Neuronal stem cell (in vitro differentiated cells): ENCODE measurements around the gene KRT31.

Experiments used
- DNase-seq: peaks from one replicate; pipeline ENCODE4 v3.0.0-alpha.2; 2013; ENCODE audit warnings: low spot score
- H2AFZ ChIP-seq: one replicate; pipeline ENCODE4 v1.6.1; 2013; ENCODE audit warnings: mild to moderate bottlenecking, low read length, inconsistent platforms
- H2AK5ac ChIP-seq: 2 replicates; pipeline ENCODE4 v1.6.1; 2013; ENCODE audit warnings: low read depth, mild to moderate bottlenecking, inconsistent platforms, low read length, moderate library complexity, mixed read lengths
- H2BK120ac ChIP-seq: 2 replicates; pipeline ENCODE4 v1.6.1; 2013; ENCODE audit warnings: low read depth, mild to moderate bottlenecking, inconsistent platforms, low read length, moderate library complexity, mixed read lengths
- H2BK12ac ChIP-seq: one replicate; pipeline ENCODE4 v1.6.1; 2013; ENCODE audit warnings: low read length, inconsistent platforms
- H2BK15ac ChIP-seq: 2 replicates; pipeline ENCODE4 v1.6.1; 2013; ENCODE audit warnings: mild to moderate bottlenecking, low read length, inconsistent platforms, mixed read lengths
- H2BK5ac ChIP-seq: one replicate; pipeline ENCODE4 v1.6.1; 2013; ENCODE audit warnings: inconsistent platforms, mild to moderate bottlenecking, low read length, moderate library complexity
- H3K14ac ChIP-seq: one replicate; pipeline ENCODE4 v1.6.1; 2013; ENCODE audit warnings: low read length, inconsistent platforms
- H3K18ac ChIP-seq: 2 replicates; pipeline ENCODE4 v1.6.1; 2013; ENCODE audit warnings: low read length, inconsistent platforms
- H3K23ac ChIP-seq: 2 replicates; pipeline ENCODE4 v1.6.1; 2013; ENCODE audit warnings: low read depth, mild to moderate bottlenecking, mixed read lengths, low read length, inconsistent platforms; ENCODE audit not compliant: poor library complexity
- H3K27ac ChIP-seq: replicated peaks from 3 replicates; pipeline ENCODE4 v1.5.1; 2013; ENCODE audit warnings: low read length, inconsistent platforms
- H3K27me3 ChIP-seq, 3 experiments: 2 replicates each; pipeline ENCODE4 v1.6.1; 2013; ENCODE audit warnings: low read length in 3 of 3, mild to moderate bottlenecking in 2 of 3, inconsistent platforms in 1 of 3, low read depth in 1 of 3, mixed read lengths in 1 of 3, moderate library complexity in 1 of 3; ENCODE audit not compliant: control insufficient read depth in 3 of 3, insufficient read depth in 3 of 3
- H3K36me3 ChIP-seq, 2 donors: replicated peaks in 1 of 2; 2 replicates each; pipeline ENCODE4 v1.6.1; 2013; ENCODE audit warnings: low read length in 2 of 2; ENCODE audit not compliant: control insufficient read depth in 2 of 2, insufficient read depth in 2 of 2
- H3K4ac ChIP-seq: 2 replicates; pipeline ENCODE4 v1.6.1; 2013; ENCODE audit warnings: inconsistent platforms, mild to moderate bottlenecking, low read length, moderate library complexity
- H3K4me1 ChIP-seq, 2 donors: 1 replicate in 1 of 2; 2 replicates in 1 of 2; pipeline ENCODE4 v1.6.1; 2013; ENCODE audit warnings: low read length in 2 of 2, low read depth in 1 of 2; ENCODE audit not compliant: control insufficient read depth in 2 of 2, insufficient read depth in 1 of 2
- H3K4me2 ChIP-seq: one replicate; pipeline ENCODE4 v1.6.1; 2013; ENCODE audit warnings: mild to moderate bottlenecking, low read length, inconsistent platforms; ENCODE audit not compliant: insufficient read depth, poor library complexity, severe bottlenecking
- H3K4me3 ChIP-seq, 2 donors: 2 replicates each; pipeline ENCODE4 v1.5.1; 2013; ENCODE audit warnings: low read length in 2 of 2, mild to moderate bottlenecking in 2 of 2, inconsistent platforms in 1 of 2, moderate library complexity in 1 of 2
- H3K79me1 ChIP-seq: one replicate; pipeline ENCODE4 v1.6.1; 2013; ENCODE audit warnings: low read depth, mild to moderate bottlenecking, inconsistent platforms, low read length, moderate library complexity
- H3K9ac ChIP-seq: one replicate; pipeline ENCODE4 v1.6.1; 2013; ENCODE audit warnings: mild to moderate bottlenecking, low read depth, low read length, inconsistent platforms; ENCODE audit not compliant: poor library complexity
- H3K9me3 ChIP-seq, 2 donors: replicated peaks in 1 of 2; 2 replicates each; pipeline versions ENCODE3 to v1.6.1; 2013; ENCODE audit warnings: low read length in 2 of 2, mild to moderate bottlenecking in 2 of 2, inconsistent platforms in 1 of 2, low read depth in 1 of 2, mixed read lengths in 1 of 2, moderate library complexity in 1 of 2; ENCODE audit not compliant: control insufficient read depth in 2 of 2, insufficient read depth in 1 of 2
- H4K8ac ChIP-seq: one replicate; pipeline ENCODE4 v1.6.1; 2013; ENCODE audit warnings: low read depth, mild to moderate bottlenecking, inconsistent platforms, low read length, moderate library complexity
- H4K91ac ChIP-seq: one replicate; pipeline ENCODE4 v1.6.1; 2013; ENCODE audit warnings: low read length, low read depth, mild to moderate bottlenecking, inconsistent platforms; ENCODE audit not compliant: poor library complexity
- WGBS, 2 donors: extraction: QIAGEN DNeasy Blood & Tissue Kit; methylation state at CpG; one replicate each; pipeline ENCODE4 v1.1.7; 2013; ENCODE audit warnings: missing lambda C conversion rate in 2 of 2, mixed read lengths in 1 of 2; ENCODE audit not compliant: insufficient read length in 2 of 2, insufficient replicate concordance in 1 of 2; ENCODE audit errors: extremely low coverage in 2 of 2; 5-methylcytosine and 5-hydroxymethylcytosine counted together

Gene KRT31

DNA sequence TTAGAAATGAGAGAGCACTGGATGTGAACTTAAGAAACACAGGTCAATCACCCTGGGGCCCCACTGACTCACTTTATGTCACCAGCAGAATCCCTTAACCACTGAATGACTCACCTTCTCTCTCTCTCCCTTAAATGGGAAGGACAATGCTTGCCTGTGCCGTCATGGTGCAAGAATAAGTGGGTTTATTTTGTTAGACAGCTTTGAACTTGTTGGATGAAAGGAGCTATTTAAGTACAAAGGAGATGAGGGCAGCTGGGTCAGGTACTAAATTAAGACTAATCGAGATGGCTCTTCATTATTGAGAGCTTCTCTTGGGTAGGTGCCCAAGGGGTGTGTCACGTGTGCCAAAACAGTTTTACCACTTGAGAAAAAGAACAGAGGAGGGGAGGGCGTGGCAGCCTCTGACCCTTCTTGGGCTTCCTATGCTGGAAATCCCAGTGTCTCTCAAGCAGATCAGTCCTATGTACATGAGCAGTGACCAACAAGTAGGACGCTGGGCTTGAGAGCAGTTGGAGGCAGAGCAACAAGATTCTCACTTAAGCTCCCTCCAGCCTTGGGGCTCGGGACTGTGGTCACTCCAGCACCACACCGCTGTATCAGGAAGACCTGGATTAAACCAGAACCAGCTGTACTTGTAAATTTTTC lies 6.7 kb upstream of the KRT31 start:
- Histone ChIP-seq H4K91ac (no peak overlapping the region), H3K4me2 (no peak overlapping the region), H2BK120ac (no peak overlapping the region), H3K9ac (no peak overlapping the region), H3K4me1 (peaks cover 0 to 2% of the 10 kb centered on the region in 2 donors), H3K36me3 (no peaks in the 10 kb centered on the region), H3K4me3 (no peak overlapping the region), H2BK12ac (no peak overlapping the region), H3K27ac (no peak overlapping the region), H3K23ac (no peak overlapping the region), H3K18ac (no peak overlapping the region), H3K14ac (no peak overlapping the region), H2AFZ (no peak overlapping the region), H2BK5ac (no peak overlapping the region), H3K27me3 (no peaks in the 10 kb centered on the region), H2AK5ac (no peak overlapping the region), H4K8ac (no peak overlapping the region), H2BK15ac (no peak overlapping the region), H3K4ac (no peak overlapping the region), H3K79me1 (no peaks in the 10 kb centered on the region), H3K9me3 (no peaks in the 10 kb centered on the region)
- DNase-seq = no peak
- no CpG with 5 or more reads among the region's 7 CpGs for WGBS, 2 donors

DNA sequence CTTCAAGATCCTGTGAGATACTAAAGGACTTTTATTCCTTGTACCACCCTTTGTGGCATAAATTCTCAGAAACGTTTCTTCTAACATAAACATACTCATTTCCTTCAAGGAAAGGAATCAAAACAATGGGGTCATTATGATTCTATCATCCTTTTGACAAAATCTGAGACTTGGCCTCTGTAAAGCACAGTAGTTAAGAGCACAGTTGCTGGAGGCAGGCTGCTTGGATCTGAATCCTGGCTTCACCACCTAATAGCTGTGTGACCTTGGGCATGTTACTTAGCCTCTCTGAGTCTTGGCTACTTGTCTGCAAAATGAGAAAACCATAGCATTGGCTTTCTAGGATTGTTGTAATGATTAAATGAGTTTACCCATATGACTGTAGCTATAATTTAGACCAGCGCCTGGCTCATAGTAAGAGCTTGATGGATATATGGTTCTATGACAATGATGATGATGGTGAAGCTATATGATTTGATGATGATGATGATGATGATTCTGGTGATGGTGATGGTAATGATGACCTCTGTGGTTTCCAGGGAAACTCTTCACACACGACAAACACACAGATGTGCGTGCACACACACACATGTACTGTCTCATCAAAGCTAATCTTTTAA lies 6.1 kb upstream of the KRT31 start:
- Histone ChIP-seq H2BK12ac (no peak overlapping the region), H3K14ac (no peak overlapping the region), H3K4me3 (no peak overlapping the region), H4K8ac (no peak overlapping the region), H3K4me2 (no peak overlapping the region), H2BK5ac (no peak overlapping the region), H3K23ac (no peak overlapping the region), H2AFZ (no peak overlapping the region), H3K79me1 (no peaks in the 10 kb centered on the region), H3K9ac (no peak overlapping the region), H3K4ac (no peak overlapping the region), H3K27me3 (no peaks in the 10 kb centered on the region), H3K18ac (no peak overlapping the region), H3K4me1 (peaks cover 0 to 2% of the 10 kb centered on the region in 2 donors), H2AK5ac (no peak overlapping the region), H2BK15ac (no peak overlapping the region), H4K91ac (no peak overlapping the region), H2BK120ac (no peak overlapping the region), H3K36me3 (no peaks in the 10 kb centered on the region), H3K9me3 (no peaks in the 10 kb centered on the region), H3K27ac (no peak overlapping the region)
- DNase-seq = no peak
- no CpG with 5 or more reads among the region's 4 CpGs for WGBS, 2 donors

DNA sequence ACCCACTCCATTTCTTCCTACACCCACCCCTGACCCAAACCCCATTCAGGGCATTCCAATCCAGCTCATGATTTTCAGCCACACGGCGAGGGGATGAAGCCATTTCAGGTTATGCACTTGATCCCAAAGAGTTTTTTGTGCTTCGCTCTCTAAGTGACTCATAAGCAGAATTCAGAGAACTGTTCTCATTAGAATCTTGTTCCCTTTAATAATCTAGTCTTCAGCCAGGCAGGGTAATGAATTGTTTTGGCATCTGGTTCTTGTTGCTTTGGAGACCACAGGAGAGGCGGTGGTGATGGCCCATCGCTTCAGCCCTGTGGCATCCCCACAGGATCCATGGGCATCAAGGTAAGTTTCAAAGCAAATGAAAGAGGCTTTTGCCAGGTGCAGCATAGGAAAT lies 4.8 kb upstream of the KRT31 start:
- Histone ChIP-seq H3K23ac (no peak overlapping the region), H3K9me3 (no peaks in the 10 kb centered on the region), H4K91ac (no peak overlapping the region), H3K27me3 (no peaks in the 10 kb centered on the region), H3K18ac (no peak overlapping the region), H3K4me1 (peaks cover 0 to 2% of the 10 kb centered on the region in 2 donors), H2AFZ (no peak overlapping the region), H3K36me3 (no peaks in the 10 kb centered on the region), H2BK5ac (no peak overlapping the region), H3K4me2 (no peak overlapping the region), H3K4ac (no peak overlapping the region), H3K27ac (no peak overlapping the region), H3K4me3 (no peak overlapping the region), H3K79me1 (no peaks in the 10 kb centered on the region), H2AK5ac (no peak overlapping the region), H4K8ac (no peak overlapping the region), H3K14ac (no peak overlapping the region), H2BK12ac (no peak overlapping the region), H2BK120ac (no peak overlapping the region), H3K9ac (no peak overlapping the region), H2BK15ac (no peak overlapping the region)
- no peak for DNase-seq
- WGBS, 2 donors = no CpG with 5 or more reads among the region's 5 CpGs

DNA sequence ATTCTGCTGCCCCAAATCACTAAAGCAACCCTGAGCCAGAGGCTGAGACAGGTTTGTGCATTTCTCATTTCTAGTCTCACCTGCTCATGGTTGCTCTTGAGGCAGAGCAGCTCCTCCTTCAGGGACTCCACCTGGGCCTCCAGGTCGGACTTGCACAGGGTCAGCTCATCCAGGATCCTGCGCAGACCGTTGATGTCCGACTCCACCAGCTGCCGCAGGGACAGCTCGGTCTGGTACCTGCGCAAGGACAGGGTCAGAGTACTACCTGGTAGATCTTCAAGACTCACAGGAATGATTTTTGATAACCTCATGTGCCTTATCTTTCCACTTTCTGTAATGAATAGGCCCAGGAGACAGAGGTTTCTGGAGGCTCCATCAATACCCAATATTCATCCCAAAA lies 1.1 kb downstream of the KRT31 start:
- Histone ChIP-seq H3K9me3 (no peaks in the 10 kb centered on the region), H2BK5ac (no peak overlapping the region), H3K18ac (no peak overlapping the region), H3K4me3 (no peak overlapping the region), H3K27me3 (peaks cover 0 to 4% (median 0%) of the 10 kb centered on the region in 3 experiments), H2AFZ (no peak overlapping the region), H2BK12ac (no peak overlapping the region), H3K4me1 (no peaks in the 10 kb centered on the region), H2BK15ac (no peak overlapping the region), H3K79me1 (no peaks in the 10 kb centered on the region), H3K27ac (no peak overlapping the region), H2BK120ac (no peak overlapping the region), H3K23ac (no peak overlapping the region), H4K91ac (no peak overlapping the region), H3K4me2 (no peak overlapping the region), H2AK5ac (no peak overlapping the region), H4K8ac (no peak overlapping the region), H3K9ac (no peak overlapping the region), H3K14ac (no peak overlapping the region), H3K4ac (no peak overlapping the region), H3K36me3 (no peaks in the 10 kb centered on the region)
- no CpG with 5 or more reads among the region's 7 CpGs for WGBS, 2 donors
- DNase-seq = no peak
